ENCODE measurements around the gene CPA2.

GRCh38 chr7:130297628-130298543, 31.2 kb downstream of the CPA2 start:
- TF ChIP-seq CTCF (IDR thresholded peaks at IDR 0.05) (no peak), POLR2AphosphoS5 (IDR thresholded peaks at IDR 0.05) (no peak)

Data from upper lobe of left lung (tissue), 4 donors.